Astrocyte of the cerebellum (primary cell): ENCODE results near the gene COG4.

Source experiments
- DNase-seq: peaks from one replicate; pipeline ENCODE4 v3.0.0-alpha.2; 2011; ENCODE audit warnings: low read depth
- H3K4me3 ChIP-seq: 2 replicates; pipeline ENCODE4 v1.5.1; 2011; ENCODE audit warnings: mild to moderate bottlenecking, low read depth, low read length, moderate library complexity
- CTCF ChIP-seq: IDR thresholded peaks from 2 replicates; pipeline ENCODE4 v1.5.1; 2012; ENCODE audit warnings: low read length, low read depth, moderate library complexity, mild to moderate bottlenecking; ENCODE audit errors: missing control alignments
- in situ Hi-C: cut with HindIII; loops from 2 replicates; pipeline ENCODE4 v1.10.0; 2017; ENCODE audit warnings: low sequenced_read_pairs

The COG4 gene

DNA sequence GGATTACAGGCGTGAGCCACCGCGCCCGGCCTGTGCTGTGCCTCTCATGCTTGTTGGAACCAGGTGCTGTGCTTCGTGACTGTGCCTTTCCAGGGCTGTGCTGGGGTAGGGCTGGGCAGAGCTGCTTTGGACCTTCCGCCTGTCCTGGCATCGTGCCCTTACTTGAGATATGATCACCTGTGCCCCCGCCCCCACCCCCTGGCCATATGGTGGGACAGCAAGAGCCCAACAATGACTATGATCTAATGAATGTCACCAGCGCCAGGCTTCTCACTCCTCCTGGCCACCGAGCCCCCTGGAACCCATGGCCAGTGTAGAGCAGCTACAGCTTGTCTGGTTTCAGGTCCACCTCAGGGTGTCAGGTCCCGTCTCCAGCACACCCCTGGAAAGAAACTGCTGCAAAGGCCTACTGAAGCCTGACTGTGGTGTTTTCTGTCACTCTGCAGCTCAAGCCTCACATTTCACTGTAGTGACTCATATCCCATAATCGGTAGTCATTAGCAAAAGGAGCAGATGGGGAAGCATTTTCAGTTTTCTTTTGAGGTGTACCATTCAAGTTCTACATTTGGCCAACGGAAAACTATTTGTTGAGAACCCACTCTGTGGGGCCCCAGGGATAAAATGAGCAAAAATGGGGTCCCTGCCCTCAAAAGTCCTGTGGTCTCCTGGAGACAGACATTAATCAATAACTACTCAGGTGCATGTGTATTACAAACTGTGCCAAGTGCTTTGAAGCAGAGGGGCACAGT is 46.9 kb downstream of the COG4 start:
- in situ Hi-C loops = no loop called here
- DNase-seq = peak; percentile 55
- H3K4me3 ChIP-seq = no peak overlapping the region
- TF ChIP-seq CTCF = no peak

DNA sequence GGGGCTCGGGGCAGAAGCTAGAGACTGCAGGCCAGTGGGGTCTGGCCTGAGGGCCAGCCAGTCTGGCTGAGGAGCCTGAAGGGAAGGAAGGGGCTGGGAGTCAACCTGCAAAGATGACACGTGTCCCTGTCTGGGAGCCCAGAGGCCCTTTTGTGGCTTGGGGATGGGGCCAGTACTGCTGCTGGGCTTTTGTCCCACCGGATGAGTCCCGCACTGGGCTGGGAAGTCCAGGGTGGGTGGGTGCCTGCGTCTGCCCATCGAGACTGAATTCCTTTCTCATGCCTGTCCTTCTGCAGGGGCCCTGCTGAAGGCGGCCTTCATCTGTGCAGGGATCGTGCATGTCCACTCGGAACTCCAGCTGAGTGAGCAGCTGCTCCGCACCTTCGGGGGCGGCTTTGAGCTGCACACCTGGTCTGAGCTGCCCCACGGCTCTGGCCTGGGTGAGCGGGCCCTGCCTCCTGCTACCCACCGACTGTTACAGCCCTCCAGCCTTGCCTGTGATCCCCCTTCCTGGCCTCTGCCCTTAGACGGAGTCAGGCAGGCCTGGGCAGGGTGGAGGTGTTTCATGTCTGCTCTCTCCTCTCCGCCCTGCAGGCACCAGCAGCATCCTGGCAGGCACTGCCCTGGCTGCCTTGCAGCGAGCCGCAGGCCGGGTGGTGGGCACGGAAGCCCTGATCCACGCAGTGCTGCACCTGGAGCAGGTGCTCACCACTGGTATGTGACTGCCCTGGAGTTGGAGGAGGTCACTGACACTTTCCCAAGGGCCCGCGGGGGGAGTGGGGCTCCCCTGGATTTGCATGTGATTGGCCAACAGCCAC is 48.1 kb downstream of the COG4 start:
- no peak overlapping the region for H3K4me3 ChIP-seq
- DNase-seq = no peak
- in situ Hi-C loops = no loop called here

GRCh38 chr16:70474320-70475053 is 48.9 kb downstream of the COG4 start:
- TF ChIP-seq CTCF = no peak
- in situ Hi-C loops = no loop called here
- no peak overlapping the region for H3K4me3 ChIP-seq
- DNase-seq = no peak

More for the DNA sequence above, 48.1 kb downstream of the COG4 start:
- TF ChIP-seq CTCF = no peak

DNA sequence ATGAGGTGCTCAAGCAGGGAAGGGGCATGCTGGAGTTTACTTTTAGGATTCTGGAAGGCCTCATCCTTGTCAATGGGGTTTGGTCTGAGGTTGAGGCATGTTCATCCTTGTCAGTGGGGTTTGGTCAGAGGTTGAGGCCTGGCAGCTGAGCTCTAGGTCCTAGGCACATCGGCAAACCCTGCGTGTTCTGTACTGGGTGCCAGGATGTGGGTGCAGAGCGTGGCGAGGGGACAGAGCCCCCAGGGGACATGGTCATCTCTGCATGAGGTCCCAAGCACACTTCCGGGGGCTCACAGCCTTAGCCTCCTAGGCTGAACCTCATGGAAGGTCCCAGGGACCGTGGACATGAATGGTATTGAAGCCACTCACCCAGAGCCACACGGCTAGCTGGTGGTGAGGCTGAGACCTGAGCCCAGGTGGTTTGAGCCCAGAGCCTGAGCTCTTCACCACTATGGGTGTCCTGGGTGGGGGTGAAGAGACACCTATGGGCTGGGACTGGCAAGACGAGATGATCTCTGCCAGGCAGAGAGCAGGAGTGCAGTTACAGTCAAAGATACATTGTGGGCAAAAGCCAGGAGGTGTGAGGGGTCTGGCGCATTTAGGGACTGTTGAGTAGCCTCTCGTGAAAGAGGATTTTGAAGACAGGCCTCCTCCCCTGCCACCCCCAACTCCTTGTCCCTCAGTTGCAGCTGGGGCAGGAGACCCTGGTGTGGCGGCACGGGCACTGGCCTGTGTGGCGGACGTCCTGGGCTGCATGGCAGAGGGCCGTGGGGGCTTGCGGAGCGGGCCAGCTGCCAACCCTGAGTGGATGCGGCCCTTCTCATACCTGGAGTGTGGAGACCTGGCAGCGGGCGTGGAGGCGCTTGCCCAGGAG is 49.7 kb downstream of the COG4 start:
- in situ Hi-C loops = no loop called here
- TF ChIP-seq CTCF = no peak
- DNase-seq = no peak
- H3K4me3 ChIP-seq = no peak overlapping the region

DNA sequence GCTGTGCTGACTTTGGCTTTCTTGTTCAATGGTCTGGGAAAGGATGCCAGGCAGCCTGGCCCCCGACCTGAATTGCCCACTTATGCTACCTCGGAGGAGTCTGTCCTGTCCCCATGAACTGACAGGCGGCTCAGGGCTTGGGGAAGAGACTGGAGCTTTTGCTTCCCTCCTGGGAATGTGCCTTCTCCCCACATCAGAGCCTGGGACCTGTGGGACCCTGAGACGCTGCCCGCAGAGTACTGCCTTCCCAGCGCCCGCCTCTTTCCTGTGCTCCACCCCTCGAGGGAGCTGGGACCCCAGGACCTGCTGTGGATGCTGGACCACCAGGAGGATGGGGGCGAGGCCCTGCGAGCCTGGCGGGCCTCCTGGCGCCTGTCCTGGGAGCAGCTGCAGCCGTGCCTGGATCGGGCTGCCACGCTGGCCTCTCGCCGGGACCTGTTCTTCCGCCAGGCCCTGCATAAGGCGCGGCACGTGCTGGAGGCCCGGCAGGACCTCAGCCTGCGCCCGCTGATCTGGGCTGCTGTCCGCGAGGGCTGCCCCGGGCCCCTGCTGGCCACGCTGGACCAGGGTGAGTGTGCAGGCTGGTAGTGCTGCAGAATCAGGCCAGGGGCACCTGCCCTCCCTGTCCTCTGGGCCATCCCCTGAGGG is 50.4 kb downstream of the COG4 start:
- no peak overlapping the region for H3K4me3 ChIP-seq
- no peak for TF ChIP-seq CTCF
- in situ Hi-C loops = no loop called here
- DNase-seq = no peak

DNA sequence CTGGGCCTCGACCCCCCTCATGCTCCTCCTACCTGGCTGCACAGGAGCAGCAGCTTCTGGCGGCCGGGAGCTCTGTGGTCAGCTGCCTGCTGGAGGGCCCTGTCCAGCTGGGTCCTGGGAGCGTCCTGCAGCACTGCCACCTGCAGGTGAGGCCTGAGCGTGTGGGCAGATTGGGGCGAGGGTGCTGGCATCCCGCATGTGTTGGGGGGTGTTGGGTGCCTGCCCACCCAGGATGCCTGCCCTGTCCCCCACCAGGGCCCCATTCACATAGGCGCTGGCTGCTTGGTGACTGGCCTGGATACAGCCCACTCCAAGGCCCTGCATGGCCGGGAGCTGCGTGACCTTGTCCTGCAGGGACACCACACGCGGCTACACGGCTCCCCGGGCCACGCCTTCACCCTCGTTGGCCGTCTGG is 52.4 kb downstream of the COG4 start:
- DNase-seq = no peak
- in situ Hi-C loops = no loop called here
- H3K4me3 ChIP-seq = no peak overlapping the region
- TF ChIP-seq CTCF = peak; percentile 58
